NCI-H187 treated with DMSO at 0.1 percent for 48 hours (cell line): Measurements from ENCODE around the gene FIBCD1.
"Not testable (repeated sequence)": the region's sequence is repeated elsewhere in the genome, so short reads cannot be mapped to it uniquely, and the experiment has no call there.

Experiments used
- DNase-seq: peaks from one replicate; lab custom pipeline; 2025; lab: John Stamatoyannopoulos, UW

Gene FIBCD1

GRCh38 chr9:130954925-130955324 lies 15.9 kb upstream of the FIBCD1 start:
- DNase-seq, result not testable (repeated sequence)

GRCh38 chr9:130954317-130954716 lies 15.3 kb upstream of the FIBCD1 start:
- no peak for DNase-seq

GRCh38 chr9:130952065-130952762 lies 13.2 kb upstream of the FIBCD1 start:
- DNase-seq, result no peak

GRCh38 chr9:130950039-130950311 lies 10.9 kb upstream of the FIBCD1 start:
- DNase-seq, result no peak

- no peak for DNase-seq
Measured at GRCh38 chr9:130949188-130950038, 10.4 kb upstream of the FIBCD1 start.

- DNase-seq, result no peak
Measured at GRCh38 chr9:130948266-130948665, 9.2 kb upstream of the FIBCD1 start.

- no peak for DNase-seq
Measured at GRCh38 chr9:130947618-130948140, 8.6 kb upstream of the FIBCD1 start.

GRCh38 chr9:130946766-130947617 lies 7.9 kb upstream of the FIBCD1 start:
- no peak for DNase-seq

GRCh38 chr9:130945173-130945572 lies 6.1 kb upstream of the FIBCD1 start:
- DNase-seq, result no peak

GRCh38 chr9:130944510-130945058 lies 5.5 kb upstream of the FIBCD1 start:
- DNase-seq, result no peak

GRCh38 chr9:130943777-130944176 lies 4.7 kb upstream of the FIBCD1 start:
- DNase-seq, result no peak

- no peak for DNase-seq
Measured at GRCh38 chr9:130943221-130943620, 4.2 kb upstream of the FIBCD1 start.

- no peak for DNase-seq
Measured at GRCh38 chr9:130942679-130943078, 3.6 kb upstream of the FIBCD1 start.

- DNase-seq, result no peak
Measured at GRCh38 chr9:130942084-130942483, 3.0 kb upstream of the FIBCD1 start.

- peak; percentile 0 for DNase-seq
Measured at GRCh38 chr9:130940693-130941576, 1.9 kb upstream of the FIBCD1 start.

- DNase-seq, result no peak
Measured at GRCh38 chr9:130940027-130940549, 1.0 kb upstream of the FIBCD1 start.

- no peak for DNase-seq
Measured at GRCh38 chr9:130939405-130940026, 469 bp upstream of the FIBCD1 start.

- DNase-seq, result no peak
Measured at GRCh38 chr9:130938184-130938651, 829 bp downstream of the FIBCD1 start.

- DNase-seq, result no peak
Measured at GRCh38 chr9:130937146-130938076, 1.6 kb downstream of the FIBCD1 start.
